ENCODE data around the gene ERH. TPM values are rescaled to one million over a fixed set of nuclear protein-coding genes. Genes with fewer than 3 reads are reported as not detected.

ERH gene
- total RNA-seq, 1 experiment from 2014 or later = 388 TPM

DNA sequence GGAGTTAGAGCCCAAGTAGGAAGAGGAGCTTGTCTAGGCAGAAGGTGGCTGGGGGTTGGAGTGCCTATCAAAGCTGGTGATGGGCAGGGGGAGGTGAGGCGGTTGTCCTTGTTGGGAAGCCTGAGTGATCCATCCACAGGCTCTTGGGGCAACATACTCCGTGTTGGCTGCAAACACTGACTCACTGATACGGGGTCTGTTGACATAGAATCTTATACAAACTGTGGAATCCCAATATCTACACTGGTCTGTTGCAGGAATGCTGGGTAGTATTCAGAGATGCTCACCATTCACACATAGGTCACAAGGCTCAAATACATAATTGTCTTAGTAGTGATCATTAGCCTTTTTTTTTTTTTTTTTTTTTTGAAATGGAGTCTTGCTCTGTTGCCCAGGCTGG lies 26.0 kb downstream of the ERH start:
- CTCF ChIA-PET = interaction anchor here (0.6 kb wide), 1 partner anchor 111 kb away, joined by 4 read pairs; no protein-coding TSS in a partner anchor
- POLR2A ChIA-PET = no interaction called here

DNA sequence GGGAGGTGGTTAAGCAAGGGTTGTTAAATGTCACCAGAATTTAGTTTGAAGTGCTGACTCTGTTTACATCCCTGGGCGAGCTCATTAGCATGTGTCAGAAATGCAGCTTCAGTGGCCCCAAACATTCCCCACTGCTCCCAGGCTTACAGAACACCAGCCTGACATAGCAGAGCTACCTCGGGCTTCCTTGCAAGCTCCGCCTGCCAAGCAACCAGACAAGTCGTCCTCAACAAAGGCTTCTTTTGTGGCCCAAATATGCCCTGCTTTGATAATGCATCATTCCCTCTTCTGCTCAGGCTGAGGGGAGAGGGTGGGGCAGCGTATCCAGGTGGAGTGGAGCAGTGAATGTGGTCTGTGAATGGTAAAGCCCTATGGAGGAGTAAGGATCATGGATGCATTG lies 28.0 kb downstream of the ERH start:
- H3K4me1 Mint-ChIP-seq (ENCODE audit: low read depth, unreplicated experiment) = peaks cover 13% of the 10 kb centered on the region
- no peaks in the 10 kb centered on the region for H3K9me3 Mint-ChIP-seq (ENCODE audit: unreplicated experiment)
- no peaks in the 10 kb centered on the region for H3K4me1 ChIP-seq
- no peak overlapping the region for H3K27ac Mint-ChIP-seq (ENCODE audit: unreplicated experiment)
- H3K4me3 ChIP-seq (ENCODE audit: low read depth, low read length) = no peak overlapping the region
- no peak for DNase-seq
- BruUV-seq (replicated peaks) = no TSS peak
- CTCF ChIA-PET = interaction anchor here (1.2 kb wide), 1 partner anchor 14 kb away, joined by 3 read pairs; no protein-coding TSS in a partner anchor
- H3K36me3 Mint-ChIP-seq (ENCODE audit: insufficient read depth, unreplicated experiment) = peaks cover 7% of the 10 kb centered on the region
- TF ChIP-seq, protein P1, sequence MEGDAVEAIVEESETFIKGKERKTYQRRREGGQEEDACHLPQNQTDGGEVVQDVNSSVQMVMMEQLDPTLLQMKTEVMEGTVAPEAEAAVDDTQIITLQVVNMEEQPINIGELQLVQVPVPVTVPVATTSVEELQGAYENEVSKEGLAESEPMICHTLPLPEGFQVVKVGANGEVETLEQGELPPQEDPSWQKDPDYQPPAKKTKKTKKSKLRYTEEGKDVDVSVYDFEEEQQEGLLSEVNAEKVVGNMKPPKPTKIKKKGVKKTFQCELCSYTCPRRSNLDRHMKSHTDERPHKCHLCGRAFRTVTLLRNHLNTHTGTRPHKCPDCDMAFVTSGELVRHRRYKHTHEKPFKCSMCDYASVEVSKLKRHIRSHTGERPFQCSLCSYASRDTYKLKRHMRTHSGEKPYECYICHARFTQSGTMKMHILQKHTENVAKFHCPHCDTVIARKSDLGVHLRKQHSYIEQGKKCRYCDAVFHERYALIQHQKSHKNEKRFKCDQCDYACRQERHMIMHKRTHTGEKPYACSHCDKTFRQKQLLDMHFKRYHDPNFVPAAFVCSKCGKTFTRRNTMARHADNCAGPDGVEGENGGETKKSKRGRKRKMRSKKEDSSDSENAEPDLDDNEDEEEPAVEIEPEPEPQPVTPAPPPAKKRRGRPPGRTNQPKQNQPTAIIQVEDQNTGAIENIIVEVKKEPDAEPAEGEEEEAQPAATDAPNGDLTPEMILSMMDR (IDR thresholded peaks at IDR 0.05; ENCODE audit: insufficient read depth in 1 of 2, low read depth in 1 of 2, low read length in 1 of 2, severe bottlenecking in 1 of 2, unreplicated experiment in 1 of 2) = no peak
- no peaks in the 10 kb centered on the region for H3K9me3 ChIP-seq
- no peaks in the 10 kb centered on the region for H3K27me3 ChIP-seq (replicated peaks; ENCODE audit: control insufficient read depth, insufficient read depth, low read length)
- POLR2A ChIA-PET = no interaction called here
- H3K27me3 Mint-ChIP-seq (ENCODE audit: insufficient read depth, unreplicated experiment) = no peaks in the 10 kb centered on the region
- H3K36me3 ChIP-seq (ENCODE audit: control insufficient read depth, insufficient read depth, low read length) = no peaks in the 10 kb centered on the region
- no peak overlapping the region for H3K4me3 Mint-ChIP-seq (ENCODE audit: unreplicated experiment)
- intact Hi-C loops (cut with micrococcal nuclease; ENCODE audit: unreplicated experiment) = no loop called here

More for the DNA sequence above, 26.0 kb downstream of the ERH start:
- H3K4me1 Mint-ChIP-seq (ENCODE audit: low read depth, unreplicated experiment) = peaks cover 13% of the 10 kb centered on the region
- intact Hi-C loops (cut with micrococcal nuclease; ENCODE audit: unreplicated experiment) = no loop called here
- DNase-seq = peak in 1 of 2 experiments; percentile 18
- Histone ChIP-seq H3K4me3 (ENCODE audit: low read depth, low read length) (no peak overlapping the region), H3K36me3 (ENCODE audit: control insufficient read depth, insufficient read depth, low read length) (no peaks in the 10 kb centered on the region), H3K27me3 (replicated peaks; ENCODE audit: control insufficient read depth, insufficient read depth, low read length) (no peaks in the 10 kb centered on the region), H3K4me1 (no peaks in the 10 kb centered on the region), H3K9me3 (no peaks in the 10 kb centered on the region)
- no TSS peak for BruUV-seq (replicated peaks)
- H3K27me3 Mint-ChIP-seq (ENCODE audit: insufficient read depth, unreplicated experiment) = no peaks in the 10 kb centered on the region
- TF ChIP-seq, protein P1 (IDR thresholded peaks at IDR 0.05; ENCODE audit: insufficient read depth in 1 of 2, low read depth in 1 of 2, low read length in 1 of 2, severe bottlenecking in 1 of 2, unreplicated experiment in 1 of 2) = no peak
- peaks cover 13% of the 10 kb centered on the region for H3K9me3 Mint-ChIP-seq (ENCODE audit: unreplicated experiment)
- H3K4me3 Mint-ChIP-seq (ENCODE audit: unreplicated experiment) = no peak overlapping the region
- H3K36me3 Mint-ChIP-seq (ENCODE audit: insufficient read depth, unreplicated experiment) = peaks cover 24% of the 10 kb centered on the region
- no peak overlapping the region for H3K27ac Mint-ChIP-seq (ENCODE audit: unreplicated experiment)

DNA sequence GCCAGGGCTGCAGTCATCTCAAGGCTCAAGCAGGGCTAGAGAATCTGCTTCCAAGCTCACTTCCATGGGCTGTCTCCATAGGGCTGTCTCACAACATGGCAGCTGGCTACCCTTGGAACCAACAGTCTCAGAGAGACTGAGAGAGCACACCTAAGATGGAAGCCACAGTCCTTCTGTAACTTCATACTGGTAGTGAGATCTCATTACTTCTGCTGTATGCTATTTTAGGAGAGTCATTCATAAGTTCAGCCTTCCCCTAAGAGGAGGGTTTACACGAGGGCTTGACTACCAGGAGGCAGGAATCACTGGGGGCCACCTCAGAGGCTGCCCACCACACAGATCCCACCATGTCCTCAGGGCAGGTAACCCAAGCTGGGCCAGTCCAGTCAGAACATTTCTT lies 29.7 kb downstream of the ERH start:
- no TSS peak for BruUV-seq (replicated peaks)
- Histone ChIP-seq H3K4me3 (ENCODE audit: low read depth, low read length) (no peak overlapping the region), H3K9me3 (no peaks in the 10 kb centered on the region), H3K27me3 (replicated peaks; ENCODE audit: control insufficient read depth, insufficient read depth, low read length) (no peaks in the 10 kb centered on the region), H3K36me3 (ENCODE audit: control insufficient read depth, insufficient read depth, low read length) (no peaks in the 10 kb centered on the region), H3K4me1 (no peaks in the 10 kb centered on the region)
- intact Hi-C loops (cut with micrococcal nuclease; ENCODE audit: unreplicated experiment) = loop anchor here (10.0 kb wide), 1 partner anchor 244 kb away; no protein-coding TSS in a partner anchor
- TF ChIP-seq, protein P1 (IDR thresholded peaks at IDR 0.05; ENCODE audit: insufficient read depth in 1 of 2, low read depth in 1 of 2, low read length in 1 of 2, severe bottlenecking in 1 of 2, unreplicated experiment in 1 of 2) = no peak
- no peak overlapping the region for H3K4me3 Mint-ChIP-seq (ENCODE audit: unreplicated experiment)
- H3K27ac Mint-ChIP-seq (ENCODE audit: unreplicated experiment) = no peak overlapping the region
- peaks cover 7% of the 10 kb centered on the region for H3K36me3 Mint-ChIP-seq (ENCODE audit: insufficient read depth, unreplicated experiment)
- DNase-seq = no peak
- no peaks in the 10 kb centered on the region for H3K27me3 Mint-ChIP-seq (ENCODE audit: insufficient read depth, unreplicated experiment)
- H3K4me1 Mint-ChIP-seq (ENCODE audit: low read depth, unreplicated experiment) = peaks cover 6% of the 10 kb centered on the region
- no peaks in the 10 kb centered on the region for H3K9me3 Mint-ChIP-seq (ENCODE audit: unreplicated experiment)
- CTCF ChIA-PET = no interaction called here
- POLR2A ChIA-PET = no interaction called here

All from Caco-2 (cell line).